H1 (cell line): ENCODE results near the gene MRPS26. TPM values are rescaled to one million over a fixed set of nuclear protein-coding genes. Genes with fewer than 3 reads are reported as not detected.
A peak's percentile ranks its signal among the peaks of the same experiment; 100 is the strongest.

Experiments used
- BRCA1 ChIP-seq: IDR thresholded peaks from 2 replicates; pipeline ENCODE4 v1.6.1; 2012; ENCODE audit warnings: low read depth, low read length, improper control_type of control experiment
- CHD7 ChIP-seq: fragments of 300-600 bp; sonication (generic); IDR thresholded peaks from 2 replicates; pipeline ENCODE4 v1.7.1; 2012; ENCODE audit warnings: low read length, moderate library complexity, mild to moderate bottlenecking, inconsistent platforms; ENCODE audit not compliant: insufficient replicate concordance
- FOSL1 ChIP-seq: IDR thresholded peaks from 2 replicates; pipeline ENCODE4 v1.6.1; 2011; ENCODE audit warnings: mild to moderate bottlenecking, low read depth, low read length, moderate library complexity; ENCODE audit not compliant: insufficient read depth
- NANOG ChIP-seq: IDR thresholded peaks from 2 replicates; pipeline ENCODE4 v1.6.1; 2011; ENCODE audit warnings: low read length, low read depth, mild to moderate bottlenecking, inconsistent platforms; ENCODE audit not compliant: insufficient read depth, poor library complexity, severe bottlenecking
- POLR2AphosphoS5 ChIP-seq: IDR thresholded peaks from 2 replicates; pipeline ENCODE4 v1.6.1; 2011; ENCODE audit warnings: low read depth, low read length
- SAP30 ChIP-seq: fragments of 300-600 bp; sonication (generic); IDR thresholded peaks from 2 replicates; pipeline ENCODE4 v1.7.1; 2012; ENCODE audit warnings: low read length, moderate library complexity, mild to moderate bottlenecking, inconsistent platforms; ENCODE audit not compliant: insufficient read depth, insufficient replicate concordance
- SIN3A ChIP-seq, 2 experiments: IDR thresholded peaks in 1 of 2; conservative IDR thresholded peaks in 1 of 2; 2 replicates each; pipeline ENCODE4 v1.6.1; 2011 to 2012; ENCODE audit warnings: low read length in 2 of 2, improper control_type of control experiment in 1 of 2, low read depth in 1 of 2, mild to moderate bottlenecking in 1 of 2
- SIRT6 ChIP-seq: IDR thresholded peaks from one replicate; pipeline ENCODE4 v1.7.1; 2012; ENCODE audit warnings: low read length, inconsistent platforms
- SP4 ChIP-seq: IDR thresholded peaks from 2 replicates; pipeline ENCODE4 v1.6.1; 2012; ENCODE audit warnings: low read length, inconsistent platforms
- YY1 ChIP-seq: IDR thresholded peaks from 2 replicates; pipeline ENCODE4 v1.6.1; 2011; ENCODE audit warnings: low read depth, mild to moderate bottlenecking, low read length
- polyA plus RNA-seq, 7 experiments: library from polyadenylated mRNA; depleted of rRNA in 3 of 7; stranded (reverse) in 5 of 7; unstranded in 2 of 7; fragments of >200 nt in 5 of 7; fragments of 200-250 nt in 2 of 7; gene quantifications; 1 replicate in 5 of 7; 2 replicates in 1 of 7; 4 replicates in 1 of 7; pipeline versions ENCODE4 v1.2.1 to v1.2.3, GENCODE V29; 2011 to 2013; ENCODE audit warnings: missing spikeins in 2 of 7, mixed read lengths in 2 of 7
- total RNA-seq: library from RNA; stranded (reverse); fragmentation: NEBNext Ultra II Directional; extraction: Animal tissue kit (Norgen Biotek cat#: 25700); gene quantifications from 2 replicates; pipeline ENCODE4 v1.2.1, GENCODE V29; 2021

Gene MRPS26
- total and polyA plus RNA-seq, 2 of the 8 experiments (the other 6 are each of a cell fraction or from before 2014, with no cell fraction given), result 83.6 to 103 TPM

- TF ChIP-seq SIN3A (conservative IDR thresholded peaks at IDR 0.05 in 1 of 2, IDR thresholded peaks at IDR 0.05 in 1 of 2; ENCODE audit: low read depth in 1 of 2, low read length in 2 of 2) (peak in 1 of 2 experiments; percentile 85; a peak in 2 of 4 replicates), YY1 (no peak), NANOG (no peak), FOSL1 (no peak), CHD7 (no peak), SAP30 (no peak), BRCA1 (no peak), SIRT6 (no peak), POLR2AphosphoS5 (no peak; the same call in 1 of the 2 replicates), SP4 (no peak)
Observed at GRCh38 chr20:3045816-3046676, at the start of gene MRPS26 (continued).
